Activated CD4-positive, alpha-beta T cell treated with anti-CD3 and anti-CD28 coated beads, Interleukin-2, Interleukin-4, amounts not matched to agents 100 ng/mL and 50 ng/mL, durations not matched to agents 16 hours and 8 hours (primary cell): ENCODE data around the gene RGS11.

Source experiments
- DNase-seq: peaks from one replicate; pipeline ENCODE4 v3.0.0-alpha.2; 2020; ENCODE audit warnings: low spot score

The RGS11 gene

DNA sequence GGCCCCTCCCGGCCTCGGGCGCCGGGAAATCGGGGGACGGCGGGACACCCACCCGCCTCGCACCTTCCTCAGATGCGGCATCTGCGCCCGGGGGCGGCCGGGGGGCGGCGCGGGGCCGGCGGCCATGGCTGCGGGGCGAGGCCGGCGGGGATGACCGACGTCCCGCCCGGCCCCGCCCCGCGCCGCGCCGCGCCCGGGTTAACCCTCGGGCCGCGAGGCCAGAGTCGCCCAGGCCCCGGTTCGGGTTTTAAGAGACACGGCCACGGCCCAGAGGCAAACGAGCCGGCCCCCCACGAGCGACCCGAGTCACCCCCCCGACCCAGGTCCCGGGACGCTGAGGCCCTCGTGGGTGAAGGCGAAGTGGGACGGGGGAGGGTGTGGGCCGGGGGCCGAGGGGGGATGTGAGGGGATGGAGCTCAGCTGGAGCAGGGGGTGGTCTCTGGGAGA, at the start of gene RGS11:
Gene RGS11, minus strand, starts transcription at position 159 of the 447 bp plus-strand sequence. Its CDS starts 33 bp downstream, at position 126.
- DNase-seq = no peak

DNA sequence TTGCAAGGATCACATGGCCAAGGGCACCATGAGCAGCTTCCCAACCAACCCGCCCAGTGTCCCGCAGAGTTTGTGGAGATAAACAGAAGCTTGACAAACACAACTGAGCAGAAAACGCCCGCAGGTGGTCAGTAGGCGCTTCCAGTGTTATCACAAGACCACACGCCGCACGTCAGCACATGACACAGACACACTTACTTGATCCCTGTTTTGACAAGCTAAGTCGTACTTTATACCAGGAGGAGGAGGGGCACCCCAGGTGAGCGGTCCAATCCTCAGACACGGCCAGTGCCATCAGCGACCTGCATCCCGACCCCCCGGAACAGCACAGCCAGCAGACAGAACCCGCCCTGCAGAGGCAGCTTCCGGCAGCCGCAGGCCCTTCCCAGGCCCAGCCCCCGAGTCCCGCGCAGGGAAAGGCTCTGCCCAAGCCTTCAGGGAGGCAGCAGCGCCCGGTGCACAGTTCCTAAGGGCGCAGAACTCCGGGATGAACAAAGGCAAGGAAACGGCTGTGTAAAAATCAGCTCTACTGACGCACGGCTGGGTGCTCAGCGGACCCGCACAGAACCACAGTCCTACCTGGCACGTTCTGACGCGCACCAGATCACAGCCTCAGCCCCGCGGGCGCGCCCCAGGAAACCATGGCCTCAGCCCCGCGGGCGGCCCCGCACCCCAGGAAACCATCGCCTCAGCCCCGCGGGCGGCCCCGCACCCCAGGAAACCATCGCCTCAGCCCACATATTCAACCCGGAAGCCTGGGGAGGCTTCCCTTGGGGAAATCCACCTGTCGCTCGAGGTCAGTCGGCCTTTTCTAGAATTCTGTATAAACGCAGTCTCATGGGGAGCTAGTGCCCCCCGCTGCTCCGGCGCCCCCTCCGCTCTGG, 48.9 kb upstream of the RGS11 start:
- DNase-seq = peak; percentile 22

DNA sequence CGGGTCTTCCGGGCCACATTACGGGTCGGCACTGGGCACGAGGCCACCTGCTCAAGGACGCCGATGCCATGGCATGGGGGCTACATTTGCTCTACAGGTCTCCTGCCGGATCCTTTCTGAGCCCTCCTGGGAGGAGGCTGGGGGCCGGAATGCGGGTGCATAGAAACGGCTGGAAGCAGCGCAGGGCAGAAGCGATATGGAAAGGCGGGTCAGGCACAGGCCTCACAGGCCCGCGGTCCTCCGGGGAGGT, 48.4 kb upstream of the RGS11 start:
- no peak for DNase-seq

DNA sequence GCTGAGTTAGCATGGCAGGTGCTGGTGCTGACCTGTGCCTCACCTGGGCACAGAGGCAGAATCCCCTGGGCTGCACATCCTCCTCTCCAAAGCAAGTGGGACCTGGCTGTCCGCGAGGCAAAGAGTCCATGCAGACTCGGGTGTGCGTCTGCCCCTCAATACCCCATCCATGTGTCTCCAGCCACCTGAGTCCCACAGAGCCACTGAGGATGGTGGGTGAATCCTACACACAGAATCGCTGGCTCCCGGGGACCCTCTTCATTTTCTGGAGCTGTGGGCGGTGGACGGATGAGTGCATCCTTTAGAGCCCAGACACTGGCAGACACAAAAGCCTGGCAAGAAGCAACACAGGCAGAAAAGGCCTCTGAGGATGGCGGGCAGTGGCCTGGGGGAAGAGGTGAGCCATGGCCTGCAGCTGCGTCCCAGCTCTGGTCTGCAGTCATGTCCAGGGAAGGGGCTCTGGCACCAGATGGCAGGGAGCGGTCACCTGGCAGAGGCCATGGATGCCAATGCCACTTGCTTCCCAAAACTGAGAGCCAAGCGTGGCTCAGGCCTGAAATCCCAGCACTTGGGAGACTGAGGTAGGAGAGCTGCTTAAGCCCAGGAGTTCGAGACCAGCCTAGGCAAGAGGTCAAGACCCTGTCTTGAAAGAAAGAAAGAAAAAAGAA, 46.9 kb upstream of the RGS11 start:
- DNase-seq = no peak

DNA sequence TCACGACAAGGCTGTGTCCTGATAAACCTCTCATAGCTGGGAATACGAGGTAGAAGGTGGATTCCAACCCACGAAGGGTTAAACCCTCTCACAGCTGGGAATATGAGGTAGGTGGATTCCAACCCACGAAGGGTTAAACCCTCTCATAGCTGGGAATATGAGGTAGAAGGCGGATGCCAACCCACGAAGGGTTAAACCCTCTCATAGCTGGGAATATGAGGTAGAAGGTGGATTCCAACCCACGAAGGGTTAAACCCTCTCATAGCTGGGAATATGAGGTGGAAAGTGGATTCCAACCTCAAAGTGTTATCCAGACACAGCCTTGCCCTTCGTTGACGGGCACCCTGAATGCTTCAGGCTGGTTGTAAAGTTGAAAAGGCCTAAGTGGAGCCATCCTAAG, 45.8 kb upstream of the RGS11 start:
- DNase-seq = no peak

DNA sequence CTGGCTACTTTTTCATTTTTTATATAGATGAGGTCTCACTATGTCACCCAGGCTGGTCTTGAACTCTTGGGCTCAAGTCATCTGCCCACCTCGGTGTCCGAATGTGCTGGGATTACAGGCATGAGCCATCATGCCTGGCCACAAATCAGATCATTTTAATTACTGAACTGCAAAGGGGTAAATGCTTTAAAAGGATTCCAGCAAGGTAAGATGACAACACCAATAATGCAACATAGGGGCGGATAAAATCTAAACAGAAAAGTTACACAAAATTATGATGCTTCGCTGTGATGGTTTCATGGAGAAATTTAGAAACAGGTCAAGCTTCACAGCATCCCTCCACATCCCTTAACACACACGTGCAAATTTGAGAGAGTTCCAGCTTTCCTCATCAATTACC, 44.5 kb upstream of the RGS11 start:
- DNase-seq = no peak

DNA sequence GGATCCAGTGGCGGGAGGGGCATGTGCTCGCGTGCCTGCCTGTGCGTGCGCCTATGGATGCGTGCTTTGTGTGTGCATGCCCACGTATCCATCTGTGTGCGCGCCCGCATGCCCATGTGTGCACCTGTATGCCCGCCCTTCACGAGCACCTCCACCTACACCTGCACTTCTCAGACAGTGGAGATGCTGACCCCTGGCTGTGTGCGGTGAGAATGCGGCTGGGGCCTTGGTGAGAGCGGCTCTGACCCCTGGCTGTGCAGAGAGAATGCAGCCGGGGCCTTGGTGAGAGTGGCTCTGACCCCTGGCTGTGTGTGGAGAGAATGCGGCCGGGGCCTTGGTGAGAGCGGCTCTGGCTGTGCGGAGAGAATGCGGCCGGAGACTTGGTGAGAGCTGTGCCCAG, 42.9 kb upstream of the RGS11 start:
- DNase-seq = no peak

DNA sequence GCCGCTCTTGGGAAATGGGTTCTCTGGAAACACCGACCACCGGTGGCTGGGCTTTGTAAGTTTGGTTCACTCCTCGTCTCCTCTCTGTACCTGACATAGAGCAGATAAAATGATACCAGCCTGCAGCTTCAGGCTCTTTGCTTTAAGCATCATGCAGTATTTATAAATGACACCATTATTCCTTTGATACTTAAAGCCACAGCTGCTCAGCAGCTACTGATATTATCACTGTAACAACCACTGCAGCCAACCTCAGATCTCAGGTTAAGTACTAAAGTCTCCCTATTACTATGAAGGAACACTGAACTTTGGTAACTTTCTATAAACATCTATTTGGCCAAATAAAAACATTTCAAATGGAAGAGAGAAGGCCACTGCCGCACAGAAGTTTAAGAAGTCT, 41.8 kb upstream of the RGS11 start:
- DNase-seq = no peak

DNA sequence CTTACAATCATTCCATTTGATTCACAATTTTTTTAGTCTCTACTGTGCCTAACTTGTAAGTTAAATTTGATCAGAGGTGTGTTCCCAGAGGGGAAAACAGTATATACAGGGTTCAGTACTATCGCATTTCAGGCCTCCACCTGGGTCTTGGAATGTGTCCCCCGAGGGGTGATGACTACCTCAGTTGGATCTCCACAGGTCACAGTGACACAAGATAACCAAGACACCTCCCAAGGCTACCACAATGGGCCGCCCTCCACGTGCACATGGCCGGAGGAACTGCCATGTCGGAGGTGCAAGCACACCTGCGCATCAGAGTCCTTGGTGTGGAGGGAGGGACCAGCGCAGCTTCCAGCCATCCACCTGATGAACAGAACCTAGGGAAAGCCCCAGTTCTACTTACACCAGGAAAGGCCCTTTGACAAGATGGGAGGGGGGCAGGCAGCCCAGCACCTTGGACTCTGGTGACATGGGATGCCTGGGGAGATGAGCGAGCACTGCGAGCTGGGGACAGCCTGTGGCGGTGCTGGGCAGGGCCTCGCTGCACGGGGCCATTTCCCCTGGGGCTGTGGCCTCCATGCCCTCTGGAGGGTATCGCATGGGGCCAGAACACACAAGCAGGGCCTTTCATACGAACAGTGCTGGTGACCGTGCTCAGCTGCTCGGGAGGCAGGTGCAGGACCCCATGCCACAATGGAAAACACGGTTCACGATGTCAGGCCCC, 41.2 kb upstream of the RGS11 start:
- no peak for DNase-seq

DNA sequence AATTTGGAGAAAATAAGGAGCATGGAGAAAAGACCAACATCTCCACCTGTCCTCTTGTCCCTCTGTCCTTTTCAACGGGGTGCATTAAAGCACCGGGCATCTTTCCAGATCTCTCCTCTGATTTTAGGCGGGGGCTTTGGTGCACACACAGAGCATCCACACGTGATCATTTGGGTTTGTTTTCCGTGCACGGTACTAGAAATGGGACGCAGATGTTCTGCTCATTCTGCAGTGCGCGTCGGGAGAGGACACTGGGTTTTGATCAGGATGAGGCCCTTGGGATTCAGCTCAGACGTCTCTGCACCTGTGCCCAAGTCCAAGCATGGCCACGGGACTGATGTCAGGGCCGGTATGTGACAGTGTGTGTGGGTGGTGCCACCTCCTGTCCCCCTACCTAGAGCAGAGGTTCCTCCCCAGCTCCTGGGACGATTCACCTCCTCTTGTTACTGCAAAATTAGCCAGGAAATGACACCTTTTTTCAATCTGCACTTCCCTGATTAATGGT, 39.1 kb upstream of the RGS11 start:
- DNase-seq = no peak

DNA sequence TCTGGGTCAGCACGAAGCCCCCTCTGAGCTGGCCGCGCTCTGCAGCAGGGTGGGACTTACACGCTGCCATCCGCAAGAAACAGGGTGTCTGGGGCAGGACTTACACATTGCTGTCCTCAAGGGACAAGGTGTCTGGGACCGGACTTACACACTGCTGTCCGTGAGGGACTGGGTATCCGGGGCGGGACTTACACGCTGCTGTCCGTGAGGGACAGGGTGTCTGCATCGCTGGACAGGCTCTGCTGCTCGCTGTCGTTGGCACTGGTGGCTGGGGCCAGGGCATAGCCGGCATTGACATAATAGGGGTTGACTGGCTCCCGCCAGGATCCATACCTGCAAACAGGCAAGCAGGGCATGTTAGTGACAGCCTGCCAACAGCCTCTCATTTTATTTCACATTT, 38.6 kb upstream of the RGS11 start:
- no peak for DNase-seq

DNA sequence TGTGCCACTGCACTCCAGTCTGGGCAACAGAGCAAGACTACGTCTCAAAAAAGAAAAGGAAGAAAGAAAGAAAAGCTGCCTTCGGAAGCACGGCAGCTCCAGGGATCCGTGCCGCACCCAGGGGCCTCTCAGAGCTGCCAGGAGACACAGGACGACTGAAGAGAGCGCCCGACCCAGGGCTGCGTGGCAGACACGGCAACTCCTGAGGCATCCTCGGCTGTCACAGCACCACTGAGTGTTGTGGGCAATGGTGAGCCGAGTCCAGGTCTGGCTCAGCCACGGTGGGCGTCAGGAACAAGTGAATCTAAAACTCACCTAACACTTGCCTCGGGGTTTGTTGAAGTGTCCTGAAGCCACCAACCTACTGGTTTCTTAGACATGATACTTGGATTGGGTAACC, 36.0 kb upstream of the RGS11 start:
- DNase-seq = no peak

DNA sequence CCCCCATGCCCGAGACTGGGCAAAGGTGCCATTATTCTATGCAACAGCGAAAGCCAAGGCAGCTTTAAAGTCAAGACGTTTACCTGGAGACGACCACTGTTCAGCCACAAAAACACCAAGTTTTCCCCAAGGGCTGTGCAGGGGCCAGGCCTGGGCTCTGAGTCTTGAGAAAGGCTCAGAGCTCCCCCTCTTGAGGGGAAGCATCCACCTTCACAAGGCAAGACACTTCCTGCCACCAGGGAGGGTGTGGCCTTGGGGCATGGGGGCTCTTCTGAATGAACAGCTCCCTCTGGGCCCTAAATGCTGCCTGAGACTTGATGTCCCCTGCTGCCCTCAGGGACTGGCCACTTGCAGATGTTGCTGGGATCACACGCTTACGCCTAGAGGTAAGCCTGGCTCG, 33.7 kb upstream of the RGS11 start:
- no peak for DNase-seq

DNA sequence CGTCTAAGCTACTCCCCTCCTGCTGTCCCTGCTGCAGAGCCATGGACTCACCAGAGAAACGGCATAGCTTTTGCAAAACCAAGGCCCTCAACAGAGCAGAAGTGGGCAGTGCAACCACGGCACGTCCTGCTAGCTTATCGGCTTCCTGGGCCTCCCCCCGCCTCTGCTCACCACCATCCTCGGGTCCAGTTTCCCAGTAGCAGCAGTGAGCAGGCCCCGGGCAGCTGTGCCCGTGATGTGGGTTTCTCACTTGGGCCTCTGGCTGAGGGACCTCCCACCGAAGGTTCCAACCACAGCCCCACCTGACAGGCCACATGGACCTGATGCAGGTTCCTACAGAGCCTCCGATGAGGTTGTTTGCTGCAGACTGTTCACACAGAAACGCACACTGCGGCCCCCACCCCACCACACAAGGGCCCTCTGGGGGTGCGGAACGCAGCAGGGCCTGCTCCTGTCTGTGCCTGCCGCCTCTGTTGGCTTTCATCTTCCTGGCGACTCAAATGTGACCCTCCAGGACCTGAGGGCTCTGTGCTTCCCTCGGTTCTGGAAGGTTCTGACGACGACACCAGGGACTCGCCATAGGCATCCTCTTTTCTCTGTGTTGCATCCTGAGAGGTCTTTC, 32.1 kb upstream of the RGS11 start:
- no peak for DNase-seq

DNA sequence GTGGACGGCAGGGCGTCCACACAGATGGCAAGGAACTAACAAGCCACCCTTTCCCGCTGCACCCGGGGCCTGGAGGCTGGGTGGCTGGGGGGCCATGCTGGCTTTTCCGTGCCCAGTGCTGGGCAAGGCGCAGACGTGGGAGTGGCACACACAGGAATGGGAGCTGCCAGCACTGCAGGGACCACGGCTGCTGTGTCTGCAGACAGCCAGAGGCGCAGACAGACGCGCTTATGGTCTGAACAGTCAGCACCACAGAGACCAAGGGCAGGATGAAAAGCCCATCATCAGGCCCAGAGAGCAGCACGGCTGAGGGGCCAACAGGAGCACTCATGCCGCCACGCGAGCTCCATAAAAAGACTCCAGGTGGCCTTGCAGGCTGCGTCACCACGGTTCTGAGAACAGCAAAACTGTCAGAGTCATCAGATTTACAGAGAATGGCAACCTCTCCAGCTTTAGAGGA, 31.2 kb upstream of the RGS11 start:
- DNase-seq = no peak

DNA sequence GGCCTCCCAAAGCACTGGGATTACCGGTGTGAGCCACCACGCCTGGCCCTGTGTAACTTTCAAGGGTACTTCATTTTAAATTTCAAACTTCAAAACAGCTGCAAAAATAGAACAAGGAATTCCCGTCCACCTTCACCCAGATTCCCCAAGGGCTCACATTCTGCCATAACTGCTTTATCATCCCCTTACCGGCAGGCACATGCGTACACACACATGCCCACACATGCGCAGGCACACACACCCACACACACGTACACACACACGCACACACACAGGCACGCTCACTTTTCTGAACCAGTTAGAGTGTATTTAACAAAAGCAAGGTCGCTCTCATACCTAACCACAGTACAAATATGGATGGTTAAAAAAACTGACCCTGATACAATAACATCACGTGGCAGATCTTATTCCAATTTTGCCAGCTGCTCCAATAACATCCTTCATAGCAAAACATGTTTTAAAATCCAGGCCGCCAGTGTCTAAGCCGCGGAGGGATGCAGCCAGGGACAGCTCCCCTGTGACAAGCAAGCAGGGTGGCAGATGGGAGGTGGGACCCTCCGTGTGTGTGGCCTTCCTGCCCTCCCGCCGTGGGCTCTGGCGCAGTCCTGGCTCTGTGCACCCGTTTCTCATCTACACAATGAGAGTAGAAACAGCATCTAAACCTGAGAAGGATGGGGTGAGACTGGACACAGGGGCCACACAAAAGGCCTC, 30.3 kb upstream of the RGS11 start:
- DNase-seq = no peak

DNA sequence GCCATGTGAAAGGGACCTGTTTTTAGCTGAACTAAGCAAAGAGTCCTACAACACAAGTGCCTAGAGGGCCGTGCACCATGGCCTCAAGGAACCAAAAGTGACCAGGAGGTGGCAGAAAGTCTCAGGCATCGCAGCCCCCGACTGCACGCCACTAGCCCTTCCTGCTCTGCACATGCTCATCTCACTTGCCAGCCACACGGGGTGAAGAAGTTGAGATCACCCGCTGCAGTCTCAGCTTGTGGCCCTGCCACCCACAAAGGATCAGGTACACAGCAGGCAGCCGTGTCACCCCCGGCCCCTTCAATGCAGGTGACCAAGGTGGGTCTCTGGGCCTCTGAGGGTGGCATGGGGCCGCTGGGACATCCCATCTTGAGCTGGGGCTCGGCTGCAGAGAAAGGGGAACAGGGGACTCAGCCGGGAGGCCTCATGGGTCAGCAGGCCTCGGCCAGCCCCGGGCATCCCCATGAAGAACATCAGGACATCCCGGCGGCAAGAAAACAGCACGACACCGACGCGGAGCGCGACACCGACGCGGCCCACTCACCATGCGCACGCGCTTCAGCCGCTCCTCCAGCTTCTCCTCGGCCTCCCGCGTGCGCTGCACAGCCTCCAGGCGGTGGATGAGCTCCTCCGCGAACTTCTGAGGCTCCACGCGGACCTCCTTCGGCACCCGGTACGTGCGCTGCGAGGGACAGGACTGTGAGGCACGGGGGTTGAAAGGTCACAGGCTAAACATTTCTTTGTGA, 28.2 kb upstream of the RGS11 start:
- no peak for DNase-seq

DNA sequence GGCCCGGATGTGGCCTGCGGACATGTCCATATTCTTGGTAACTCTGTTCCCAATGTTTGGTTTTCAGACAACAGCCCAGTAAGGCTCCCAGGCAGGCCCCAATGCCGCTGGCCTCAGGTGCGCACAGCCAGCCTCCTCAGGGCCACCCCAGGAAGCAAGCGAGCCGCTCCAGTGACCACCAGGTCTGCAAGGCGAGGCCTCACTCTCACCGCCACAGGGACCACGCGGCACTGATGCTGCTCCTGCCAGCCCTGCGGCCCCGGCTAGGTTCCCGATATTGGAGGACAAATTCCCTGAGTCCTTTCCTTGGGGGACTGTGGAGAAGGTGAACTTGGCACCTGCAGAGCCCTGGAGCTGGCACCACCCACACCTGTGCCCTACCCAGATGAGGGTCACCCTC, 26.2 kb upstream of the RGS11 start:
- DNase-seq = no peak

DNA sequence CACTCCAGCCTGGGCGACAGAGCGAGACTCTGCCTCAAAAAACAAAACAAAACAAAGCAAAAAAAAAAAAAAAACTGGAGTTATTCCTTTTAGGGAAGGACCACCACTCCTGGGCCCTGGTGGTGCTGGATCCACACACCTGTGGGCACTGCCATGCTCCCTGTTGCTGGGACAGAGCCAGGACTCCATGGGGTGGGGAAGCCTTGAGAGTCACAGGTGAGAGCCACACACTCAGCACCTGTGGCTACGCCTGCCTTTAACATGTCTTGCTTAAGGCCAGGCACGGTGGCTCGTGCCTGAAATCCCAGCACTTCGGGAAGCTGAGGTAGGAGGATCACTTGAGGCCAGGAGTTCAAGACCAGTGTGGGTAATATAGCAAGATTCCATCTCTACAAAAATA, 25.5 kb upstream of the RGS11 start:
- DNase-seq = no peak

DNA sequence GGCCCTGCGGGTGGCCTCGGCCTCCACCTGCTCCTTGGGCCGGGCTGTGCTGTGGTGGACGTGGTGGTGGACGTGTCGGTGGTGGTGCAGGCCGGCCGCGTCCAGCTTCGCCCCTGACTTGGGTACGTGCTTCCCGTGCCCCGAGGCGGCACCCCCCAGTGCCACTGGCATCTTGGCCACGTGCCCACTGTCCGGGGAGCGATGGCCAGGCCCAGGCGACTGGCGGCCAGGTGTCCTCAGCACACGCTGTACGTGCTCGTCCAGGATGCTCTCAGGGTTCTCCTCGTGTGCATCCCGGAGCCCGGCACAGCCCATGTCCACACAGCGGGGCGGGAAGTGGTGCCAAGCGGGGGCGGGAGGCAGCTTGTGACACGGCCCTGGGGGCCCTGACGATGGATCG, 22.1 kb upstream of the RGS11 start:
- no peak for DNase-seq
